GM12864 (cell line): ENCODE results near the gene PF4V1.

Experiments used
- DNase-seq: peaks from one replicate; pipeline ENCODE4 v3.0.0-alpha.2; 2011; ENCODE audit warnings: low read depth
- H3K4me3 ChIP-seq: 2 replicates; pipeline ENCODE4 v1.5.1; 2011; ENCODE audit warnings: mild to moderate bottlenecking, low read depth, low read length, control low read depth
- CTCF ChIP-seq: IDR thresholded peaks from 2 replicates; pipeline ENCODE4 v1.5.1; 2011; ENCODE audit warnings: low read depth, mild to moderate bottlenecking, moderate library complexity, low read length, control low read depth, inconsistent platforms; ENCODE audit errors: missing control alignments

Gene PF4V1

GRCh38 chr4:73862322-73862721, 9.2 kb downstream of the PF4V1 start:
- DNase-seq: no peak
- TF ChIP-seq CTCF: no peak
- H3K4me3 ChIP-seq: no peak overlapping the region

GRCh38 chr4:73864365-73864764, 11.3 kb downstream of the PF4V1 start:
- no peak overlapping the region for H3K4me3 ChIP-seq
- peak; percentile 58 for TF ChIP-seq CTCF
- DNase-seq: no peak

- H3K4me3 ChIP-seq: no peak overlapping the region
- DNase-seq: no peak
- no peak for TF ChIP-seq CTCF
Measured at GRCh38 chr4:73864961-73865360, 11.9 kb downstream of the PF4V1 start.

- no peak for TF ChIP-seq CTCF
- no peak for DNase-seq
- no peak overlapping the region for H3K4me3 ChIP-seq
Measured at GRCh38 chr4:73865431-73866096, 12.5 kb downstream of the PF4V1 start.

GRCh38 chr4:73866246-73866645, 13.2 kb downstream of the PF4V1 start:
- DNase-seq: no peak
- H3K4me3 ChIP-seq: no peak overlapping the region
- no peak for TF ChIP-seq CTCF

- no peak for DNase-seq
- TF ChIP-seq CTCF: no peak
- no peak overlapping the region for H3K4me3 ChIP-seq
Measured at GRCh38 chr4:73867783-73868182, 14.7 kb downstream of the PF4V1 start.
